ENCODE results near the gene POLD4. TPM values are rescaled to one million over a fixed set of nuclear protein-coding genes. Genes with fewer than 3 reads are reported as not detected.

Gene POLD4
- total RNA-seq, 2 donors from 2014 or later, result 56.1 to 60.9 TPM

DNA sequence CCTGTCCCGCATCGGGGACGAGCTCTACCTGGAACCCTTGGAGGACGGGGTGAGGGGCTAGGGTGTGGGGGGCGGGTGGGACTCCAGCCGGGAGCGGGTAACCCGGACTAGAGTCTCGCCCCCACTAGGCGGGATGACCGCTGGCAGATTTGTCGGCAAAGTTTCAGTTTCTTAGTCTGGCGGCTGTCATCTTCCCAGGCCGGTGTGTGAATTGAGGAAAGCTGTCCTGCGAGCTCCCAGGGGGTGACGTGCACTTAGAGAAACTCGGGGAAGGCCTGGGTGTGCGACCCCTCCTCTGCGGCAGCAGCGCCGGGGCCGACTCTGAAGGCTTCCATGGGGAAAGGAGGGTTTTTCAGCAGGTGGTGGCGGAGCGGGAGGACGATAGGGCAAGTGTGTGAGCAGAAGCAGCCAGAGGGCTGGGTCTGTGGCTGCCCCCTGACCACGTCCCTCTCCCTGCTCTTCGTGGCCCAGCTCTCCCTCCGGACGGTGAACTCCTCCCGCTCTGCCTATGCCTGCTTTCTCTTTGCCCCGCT lies 38.9 kb upstream of the POLD4 start:
- intact Hi-C loops (cut with DNase I), result loop anchor here in 1 of 2 donors (5.0 kb wide), 1 partner anchor 120 kb away; no protein-coding TSS in a partner anchor
- no peak for DNase-seq (ENCODE audit: low spot score)

DNA sequence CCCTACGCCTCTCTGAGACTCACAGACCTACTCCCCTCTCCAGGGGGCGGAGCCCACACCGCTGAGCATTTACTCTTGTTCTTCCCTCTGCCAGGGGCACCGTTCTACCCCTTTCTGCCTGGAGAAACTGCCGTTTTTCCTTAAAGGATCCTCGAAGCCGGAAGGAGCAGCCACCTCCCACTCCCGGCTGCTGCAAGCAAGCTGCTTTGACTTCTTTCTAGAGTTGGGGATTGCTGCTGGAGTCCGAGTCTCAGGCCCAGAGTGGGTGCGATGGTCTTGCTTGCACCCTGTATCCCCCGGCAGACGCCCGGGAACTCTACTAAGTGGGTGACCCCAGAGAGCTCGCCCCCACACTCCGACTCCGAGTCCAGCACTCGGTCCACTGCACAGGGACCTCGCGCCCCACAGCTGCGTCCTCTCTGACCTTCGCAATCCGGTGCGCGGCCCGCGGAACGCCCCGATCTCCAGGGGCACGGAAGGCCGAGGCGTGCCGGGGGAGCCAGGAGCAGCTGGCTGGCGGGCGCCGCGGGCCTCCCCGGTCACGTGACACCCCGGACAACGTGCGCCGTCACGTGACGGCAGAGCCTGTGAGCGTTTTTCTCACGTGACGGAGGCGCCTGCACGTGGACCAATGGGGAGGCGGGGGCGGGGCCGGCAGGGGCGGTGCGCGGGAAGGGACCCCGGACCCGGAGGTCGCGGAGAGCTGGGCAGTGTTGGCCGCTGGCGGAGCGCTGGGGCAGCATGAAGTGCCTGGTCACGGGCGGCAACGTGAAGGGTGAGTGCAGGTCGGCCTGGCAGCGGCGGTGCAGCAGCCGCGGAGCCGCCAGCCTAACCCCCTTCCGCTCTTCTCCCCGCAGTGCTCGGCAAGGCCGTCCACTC lies 38.2 kb upstream of the POLD4 start, which contains the start of gene RAD9A:
RAD9A (plus strand) TSS at position 683 of the 879 bp plus-strand sequence; CDS start at position 742, 59 bp downstream.
- DNase-seq (ENCODE audit: low spot score), result peak; percentile 98
- intact Hi-C loops (cut with DNase I), result loop anchor here in 1 of 2 donors (5.0 kb wide), 1 partner anchor 119 kb away; no protein-coding TSS in a partner anchor

DNA sequence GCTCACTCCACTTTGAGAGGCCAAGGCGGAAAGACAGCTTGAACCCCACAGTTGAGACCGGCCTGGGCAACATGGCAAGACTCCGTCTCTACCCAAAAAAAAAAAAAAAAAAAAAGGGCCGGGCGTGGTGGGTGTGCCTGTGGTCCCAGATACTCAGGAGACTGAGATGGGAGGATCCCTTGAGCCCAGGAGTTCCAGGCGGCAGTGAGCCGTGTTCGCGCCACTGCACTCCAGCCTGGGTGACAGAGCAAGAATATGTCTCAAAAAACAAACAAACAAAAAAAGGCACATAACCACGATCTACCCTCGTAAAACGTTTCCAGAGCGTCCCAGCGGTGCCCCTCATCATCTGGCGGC lies 37.6 kb upstream of the POLD4 start:
- no peak for DNase-seq (ENCODE audit: low spot score)
- intact Hi-C loops (cut with DNase I), result loop anchor here in 1 of 2 donors (5.0 kb wide), 1 partner anchor 119 kb away; no protein-coding TSS in a partner anchor

DNA sequence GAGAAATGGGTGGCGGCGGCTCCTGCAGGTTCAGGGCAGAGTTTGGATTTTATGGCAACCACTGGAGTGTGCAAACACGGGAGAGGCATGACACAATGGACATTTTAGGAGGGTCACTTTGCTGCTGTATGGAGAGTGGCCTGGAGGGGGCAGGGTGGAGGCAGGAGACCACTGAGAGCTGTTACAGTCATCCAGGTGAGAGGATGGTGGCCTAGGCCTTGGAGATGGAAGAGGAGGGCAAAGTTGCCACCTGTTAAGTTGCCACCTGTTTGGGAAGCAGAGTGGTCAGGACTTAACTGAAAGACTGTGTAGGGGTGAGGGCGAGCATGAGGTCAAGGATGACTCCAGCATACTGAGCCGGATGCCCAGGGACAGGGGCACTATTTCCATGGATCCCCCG lies 36.1 kb upstream of the POLD4 start:
- intact Hi-C loops (cut with DNase I), result no loop called here
- no peak for DNase-seq (ENCODE audit: low spot score)

DNA sequence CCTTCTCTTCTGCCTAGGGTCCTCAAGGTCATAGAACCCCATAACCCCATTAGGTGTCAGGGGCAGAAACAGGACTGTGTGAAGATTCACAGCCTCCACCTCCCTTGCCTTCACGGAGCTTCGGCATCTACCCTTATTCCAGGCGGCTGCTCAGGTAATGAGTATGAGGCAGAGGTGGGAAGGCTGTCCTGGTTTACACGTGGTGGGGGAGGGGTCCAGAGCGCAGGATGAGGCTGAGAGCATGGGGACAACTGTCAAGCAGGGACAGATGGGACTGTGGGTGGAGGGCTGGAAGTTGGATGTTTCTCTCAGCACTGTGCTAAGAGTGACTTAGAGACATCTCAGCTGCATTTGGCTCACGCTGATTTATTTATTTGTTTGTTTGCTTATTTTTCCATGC lies 34.2 kb upstream of the POLD4 start:
- intact Hi-C loops (cut with DNase I), result no loop called here
- no peak for DNase-seq (ENCODE audit: low spot score)

DNA sequence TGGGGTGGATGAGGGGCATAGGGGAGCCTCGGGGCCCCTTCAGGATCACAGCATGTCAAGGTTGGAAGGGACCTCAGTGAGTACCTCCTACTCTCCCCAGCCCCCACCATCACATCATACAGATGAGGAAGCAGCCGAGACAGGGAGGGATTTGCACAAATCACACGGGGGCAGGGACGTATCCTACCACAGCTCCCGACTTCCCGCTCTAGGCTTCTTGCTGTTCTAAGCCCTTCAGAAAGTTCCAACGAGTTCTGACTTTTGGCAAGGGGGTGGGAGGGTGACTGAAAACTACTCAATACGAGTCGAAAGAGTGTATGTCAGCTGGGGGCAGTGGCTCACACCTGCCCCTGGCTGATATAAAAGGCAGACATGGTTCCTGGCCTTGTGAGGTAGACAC lies 33.7 kb upstream of the POLD4 start:
- no peak for DNase-seq (ENCODE audit: low spot score)
- intact Hi-C loops (cut with DNase I), result no loop called here

DNA sequence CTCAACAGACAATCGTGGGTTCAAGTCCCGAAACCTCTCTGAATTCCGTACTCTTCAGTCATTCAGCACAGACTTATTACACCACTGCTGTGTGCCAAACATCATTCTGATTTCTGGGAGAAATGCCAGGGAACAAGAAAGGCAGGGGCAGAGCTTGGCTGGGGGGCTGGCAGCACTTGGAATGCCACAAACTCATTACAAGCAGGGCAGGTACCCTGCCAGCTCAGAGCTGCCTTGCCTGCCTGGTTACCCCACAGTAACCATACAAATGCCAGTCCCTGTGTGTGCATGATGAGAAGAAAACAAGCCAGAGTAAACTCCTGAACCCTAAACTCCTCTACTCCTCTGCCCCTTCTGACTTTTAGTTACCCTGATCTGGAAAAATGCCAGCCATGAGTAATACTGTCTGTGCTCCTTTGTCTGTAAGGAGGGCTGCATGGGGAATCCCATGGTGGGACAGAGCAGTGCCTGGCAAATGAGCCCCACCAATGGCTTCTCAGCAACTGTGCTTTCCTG lies 31.6 kb upstream of the POLD4 start:
- intact Hi-C loops (cut with DNase I), result loop anchor here in 1 of 2 donors (5.0 kb wide), 1 partner anchor 118 kb away; the partner anchor contains the start of gene GRK2
- DNase-seq (ENCODE audit: low spot score), result no peak

DNA sequence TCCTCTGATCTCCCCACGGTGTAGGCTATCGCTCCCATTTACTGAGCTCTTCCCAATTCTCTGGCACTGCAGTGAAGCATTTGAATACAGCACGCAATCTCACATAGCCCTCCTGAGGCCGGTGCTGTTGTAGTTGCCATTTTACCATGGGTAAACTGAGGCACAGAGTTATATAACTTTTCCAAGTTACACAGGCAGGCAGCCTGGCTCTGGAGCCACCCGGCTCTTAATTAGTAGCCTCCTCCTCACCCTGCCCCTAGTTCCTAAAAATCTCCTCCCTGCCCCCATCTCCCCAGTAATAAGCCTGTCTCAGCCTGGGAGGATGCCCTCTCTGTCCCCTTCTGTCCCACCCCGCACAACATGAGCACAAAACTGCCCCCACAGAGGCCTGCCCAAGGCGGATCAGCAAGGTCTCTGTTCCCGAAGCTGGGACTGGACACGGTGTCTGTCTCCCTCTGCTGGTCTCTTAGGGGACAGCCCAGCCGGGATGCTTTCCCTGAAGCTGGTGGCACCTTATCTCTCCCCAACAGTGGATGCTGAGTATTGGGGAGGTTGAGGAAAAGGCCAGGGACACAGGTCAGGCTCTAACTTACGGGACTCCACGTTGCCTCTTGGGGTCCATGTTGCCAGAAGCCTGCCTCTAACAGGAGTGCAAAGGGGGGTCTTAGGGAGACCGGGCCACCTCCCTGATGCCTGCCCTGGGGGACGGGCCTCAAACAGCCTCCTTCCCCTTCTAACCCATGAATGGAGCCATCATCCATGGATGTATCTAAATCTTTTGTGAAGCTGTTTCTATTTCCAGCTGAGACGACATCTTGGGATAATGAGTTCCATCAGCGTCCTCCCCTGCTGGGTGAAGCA lies 29.2 kb upstream of the POLD4 start:
- intact Hi-C loops (cut with DNase I), result loop anchor here (2.0 to 5.0 kb wide), 2 partner anchors 26 to 115 kb away; partner anchors contain the start of gene GRK2 (in 1 of the 2)
- DNase-seq (ENCODE audit: low spot score), result peak; percentile 95

DNA sequence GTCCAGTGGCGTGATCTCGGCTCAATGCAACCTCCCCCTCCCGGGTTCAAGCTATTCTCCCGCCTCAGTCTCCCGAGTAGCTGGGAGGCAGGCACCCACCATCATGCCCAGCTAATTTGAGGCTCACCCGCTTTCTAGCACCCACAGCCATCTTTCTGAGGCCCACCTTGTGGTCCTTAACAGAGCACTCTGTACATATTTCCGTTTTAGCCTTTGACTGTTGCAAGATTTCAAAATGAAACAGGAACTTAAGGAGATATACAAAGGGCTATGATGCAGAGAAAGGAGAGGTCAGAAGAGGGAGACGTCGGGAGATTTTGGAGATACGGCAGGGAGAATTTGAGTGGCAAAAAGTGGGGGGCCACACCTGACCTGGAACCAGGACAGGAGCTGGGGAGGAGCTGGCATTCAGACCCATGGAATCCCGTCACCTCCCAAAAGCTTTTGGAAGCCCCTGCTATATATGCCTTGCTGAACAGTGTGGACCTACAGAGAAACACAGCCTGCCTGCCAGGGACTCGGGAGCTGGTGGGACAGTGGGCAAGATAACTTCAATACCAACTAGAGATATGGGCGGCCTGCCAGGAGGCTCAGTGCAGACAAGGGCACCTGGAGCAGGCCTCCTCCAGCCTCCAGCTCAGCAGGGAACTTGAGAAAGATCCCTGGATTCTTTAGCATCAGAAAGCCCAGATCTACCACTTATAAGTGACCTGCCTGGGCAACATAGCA lies 28.1 kb upstream of the POLD4 start:
- DNase-seq (ENCODE audit: low spot score), result no peak
- intact Hi-C loops (cut with DNase I), result loop anchor here in 1 of 2 donors (5.0 kb wide), 1 partner anchor 114 kb away; the partner anchor contains the start of gene GRK2

DNA sequence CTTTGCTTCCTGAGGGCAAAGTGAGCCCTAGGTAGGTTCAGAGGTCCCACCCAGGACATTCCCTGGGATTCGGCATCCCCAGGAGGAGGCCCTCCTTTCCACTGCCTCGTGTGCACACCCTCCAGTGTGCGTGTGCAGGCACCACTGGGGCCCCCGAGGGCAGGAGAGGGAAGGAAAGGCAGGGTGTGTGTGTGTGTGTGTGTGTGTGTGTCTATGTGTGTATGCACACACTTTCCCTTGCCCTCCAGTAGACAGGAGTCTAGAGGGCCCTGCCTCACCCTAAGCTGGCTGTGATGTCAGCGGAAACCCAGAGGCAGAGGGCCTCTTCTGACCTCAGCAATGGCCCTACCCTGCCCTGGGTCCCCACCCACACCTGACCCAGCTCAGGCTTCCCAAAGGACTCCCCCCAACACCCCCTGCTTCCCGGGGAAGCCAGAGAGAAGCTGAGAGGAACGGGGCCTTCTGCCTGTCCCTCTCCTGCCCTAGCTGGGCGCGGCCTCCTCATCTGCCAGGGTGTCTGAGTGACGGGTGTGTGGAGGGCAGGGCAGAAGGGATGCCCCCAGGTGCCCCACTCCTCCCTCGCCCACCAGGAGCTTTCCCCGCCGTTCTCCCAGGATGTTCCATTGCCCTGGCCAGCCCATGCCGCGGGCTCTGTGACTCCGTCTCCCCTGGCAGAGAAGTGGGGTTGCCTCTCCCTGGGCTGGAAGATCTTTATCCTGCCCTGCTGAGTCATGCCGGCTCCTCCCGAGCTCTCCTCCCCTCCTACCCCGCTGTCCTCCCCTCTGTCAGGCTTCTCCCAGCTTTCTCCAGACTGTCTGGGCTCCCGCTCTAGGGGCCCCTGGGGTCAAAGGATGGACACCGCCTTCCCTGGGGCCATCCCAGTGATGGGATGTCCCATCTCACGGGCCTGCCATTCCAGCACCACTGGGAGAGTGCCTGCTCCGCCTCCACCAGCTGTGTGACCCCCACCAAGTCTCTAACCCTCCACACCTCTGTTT lies 26.0 kb upstream of the POLD4 start:
- DNase-seq (ENCODE audit: low spot score), result no peak
- intact Hi-C loops (cut with DNase I), result loop anchor here (5.0 kb wide), 1 partner anchor 112 kb away; the partner anchor contains the start of gene GRK2 (in 2 of the 2)

DNA sequence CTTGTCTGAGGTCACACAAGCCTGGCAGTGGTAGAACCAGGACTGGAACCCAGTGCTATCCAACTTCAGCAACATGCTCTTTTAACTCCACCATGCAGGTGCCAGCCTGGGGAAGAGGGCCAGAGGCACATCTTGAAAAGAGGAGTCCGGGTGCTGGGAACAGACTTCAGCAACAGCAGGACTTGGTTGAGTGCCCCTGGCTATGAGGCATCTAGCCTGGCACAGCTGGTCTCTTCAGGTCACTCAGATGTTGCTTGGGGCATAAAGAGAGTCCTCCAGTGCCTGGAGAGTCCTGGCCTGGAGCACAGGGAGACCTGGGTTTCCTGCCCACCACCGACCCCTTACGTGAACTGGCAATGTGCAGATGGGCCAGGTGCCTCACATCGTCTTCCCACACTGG lies 25.2 kb upstream of the POLD4 start:
- DNase-seq (ENCODE audit: low spot score), result no peak
- intact Hi-C loops (cut with DNase I), result loop anchor here in 1 of 2 donors (5.0 kb wide), 1 partner anchor 111 kb away; the partner anchor contains the start of gene GRK2

DNA sequence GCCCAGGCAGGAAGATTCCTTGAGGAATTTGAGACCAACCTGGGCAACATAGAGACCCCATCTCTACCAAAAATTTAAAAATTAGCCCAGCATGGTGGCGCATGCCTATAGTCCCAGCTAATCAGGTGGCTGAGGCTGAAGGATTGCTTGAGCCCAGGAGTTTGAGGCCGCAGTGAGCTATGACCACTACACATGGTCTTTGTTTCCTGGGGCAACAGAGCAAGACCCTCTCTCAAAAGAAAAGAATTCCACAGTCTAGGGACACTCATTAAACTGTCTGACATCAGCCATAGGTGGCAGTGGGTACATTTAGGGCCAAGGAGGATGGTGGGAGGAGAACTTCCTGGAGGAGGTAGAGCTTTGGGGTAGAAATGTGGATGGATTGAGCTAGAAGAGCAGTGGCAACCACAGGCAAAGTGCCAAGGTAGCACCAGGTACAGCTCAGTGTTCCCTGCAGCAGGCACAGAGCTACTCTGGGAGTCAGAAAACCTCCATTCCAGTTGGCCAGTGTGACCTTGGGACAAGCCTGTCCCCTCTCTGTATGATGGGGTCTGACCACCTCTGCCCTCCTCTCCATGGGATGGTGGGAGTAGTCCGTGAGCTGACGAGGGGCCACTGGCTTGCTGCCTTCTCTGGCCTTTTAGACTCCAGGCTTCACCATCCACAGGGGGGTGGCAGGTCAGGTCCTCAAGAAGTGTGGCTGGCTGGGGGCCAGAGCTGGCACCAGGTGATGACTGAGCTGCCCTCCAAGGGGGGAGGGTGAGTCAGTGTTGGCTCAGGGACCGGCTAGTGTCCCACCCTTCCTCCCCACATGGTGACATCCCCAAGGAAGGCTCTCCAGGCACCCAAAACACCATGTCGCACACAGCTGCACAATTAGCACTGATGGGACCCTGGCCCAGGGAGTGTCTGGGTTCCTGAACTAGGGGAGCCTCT lies 23.8 kb upstream of the POLD4 start:
- intact Hi-C loops (cut with DNase I), result loop anchor here in 1 of 2 donors (5.0 kb wide), 1 partner anchor 110 kb away; the partner anchor contains the start of gene GRK2
- DNase-seq (ENCODE audit: low spot score), result no peak

DNA sequence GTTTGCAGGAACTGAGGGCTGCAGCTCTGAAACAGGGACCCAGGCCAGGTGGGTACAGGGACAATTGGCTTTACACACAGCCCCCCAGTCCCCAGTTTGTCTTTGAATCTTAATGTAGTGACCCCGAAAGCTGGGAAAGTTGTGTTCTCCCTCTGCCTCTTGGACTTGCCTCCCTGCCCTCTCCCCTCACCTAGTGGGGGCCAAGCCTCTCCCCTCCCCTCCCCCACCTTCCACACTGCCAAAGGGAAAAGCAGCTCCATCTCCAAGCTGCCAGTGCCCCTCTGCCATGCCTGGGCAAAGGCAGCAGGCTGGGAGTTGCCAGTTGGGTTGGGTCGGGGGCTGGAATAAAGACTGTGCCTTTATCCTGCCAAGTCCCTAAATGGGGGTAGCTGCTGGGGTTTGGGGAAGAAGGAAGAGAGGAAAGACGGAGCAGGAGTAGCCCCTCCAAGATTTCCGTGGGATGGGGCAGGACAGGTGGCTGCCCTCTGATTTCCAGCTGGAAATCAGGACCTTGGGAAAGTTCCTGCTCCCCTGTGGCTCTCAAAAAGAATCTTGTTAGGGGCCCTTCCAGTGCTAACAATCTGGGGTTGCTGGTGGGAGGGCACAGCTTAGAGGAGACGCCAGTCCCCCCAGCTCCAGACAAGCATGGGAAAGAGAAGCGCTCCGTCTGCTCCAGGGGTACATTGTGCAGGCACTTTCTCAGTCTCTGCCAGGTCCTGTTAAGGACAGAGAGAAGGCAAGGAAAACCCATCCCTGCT lies 22.9 kb upstream of the POLD4 start:
- DNase-seq (ENCODE audit: low spot score), result no peak
- intact Hi-C loops (cut with DNase I), result loop anchor here in 1 of 2 donors (5.0 kb wide), 1 partner anchor 109 kb away; the partner anchor contains the start of gene GRK2

DNA sequence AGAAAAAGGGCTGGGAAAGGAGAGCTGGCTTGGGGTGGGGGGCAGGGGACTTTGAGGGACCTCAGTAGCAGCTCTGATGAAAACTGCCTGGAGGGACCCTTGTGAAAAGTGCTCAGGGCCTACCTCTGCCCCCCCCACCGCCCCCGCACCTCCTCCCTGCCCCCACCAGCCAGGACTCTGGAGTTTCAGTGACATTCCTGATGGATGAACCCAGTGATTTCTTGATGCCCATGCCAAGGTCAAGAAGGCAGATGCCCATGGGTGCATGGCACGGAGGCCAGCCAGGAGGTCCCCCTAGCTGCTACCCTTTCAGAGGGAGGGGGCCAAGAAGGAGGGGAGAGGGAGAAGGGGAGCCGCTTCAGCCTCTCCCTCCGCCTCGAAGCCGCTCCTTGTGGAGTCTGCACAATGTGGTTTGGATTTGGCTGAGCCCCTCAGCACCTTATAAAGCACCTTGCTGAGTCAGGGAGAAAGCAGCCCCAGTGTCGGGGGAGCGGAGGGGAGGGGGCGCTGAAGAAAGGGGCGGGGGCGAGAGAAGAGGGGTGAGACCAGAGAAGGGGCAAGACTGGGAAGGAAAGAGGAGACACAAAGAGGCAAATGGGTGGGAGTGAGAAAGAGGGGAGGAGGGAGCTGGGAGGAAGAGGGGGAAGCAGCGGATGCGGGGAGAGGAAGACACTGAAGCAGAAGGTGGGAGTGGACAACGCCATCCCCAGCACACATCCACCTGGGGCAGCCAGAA lies 22.1 kb upstream of the POLD4 start:
- intact Hi-C loops (cut with DNase I), result loop anchor here in 1 of 2 donors (5.0 kb wide), 1 partner anchor 108 kb away; the partner anchor contains the start of gene GRK2
- no peak for DNase-seq (ENCODE audit: low spot score)
